Naive thymus-derived CD8-positive, alpha-beta T cell (primary cell): ENCODE measurements around the gene HOXD9. TPM values are rescaled to one million over a fixed set of nuclear protein-coding genes. Genes with fewer than 3 reads are reported as not detected.

Experiments
- ATAC-seq, 2 donors: fragments of 150-1000 bp; cut with Tn5 transposase in 1 of 2; sonication (Bioruptor Pico), chemical (Tn5 transposase) in 1 of 2; 1 replicate in 1 of 2; 2 replicates in 1 of 2; pipeline ENCODE4 v1.10.0; 2021; ENCODE audit warnings: mild to moderate bottlenecking in 2 of 2, moderate library complexity in 2 of 2
- POLR2A ChIA-PET: fragments of 350-600 bp; sonication (Branson Sonifier 250); formaldehyde crosslinking; loops from one replicate; lab custom pipeline; 2021; ENCODE audit warnings: antibody characterized with exemption; lab: Charles Lee
- DNase-seq, 10 donors: peaks; one replicate each; pipeline versions ENCODE4 v3.0.0 to v3.0.0-alpha.2; 2020 to 2022
- H3K27ac Mint-ChIP-seq, 10 donors: one replicate each; pipeline ENCODE4 v1.8.0; 2020 to 2022; ENCODE audit warnings: mild to moderate bottlenecking in 10 of 10, mixed read lengths in 10 of 10, moderate library complexity in 4 of 10, inconsistent platforms in 1 of 10
- H3K27me3 Mint-ChIP-seq, 5 donors: one replicate each; pipeline ENCODE4 v1.8.0; 2021 to 2022; ENCODE audit warnings: mixed read lengths in 5 of 5
- H3K36me3 Mint-ChIP-seq, 3 donors: one replicate each; pipeline ENCODE4 v1.8.0; 2020 to 2022; ENCODE audit warnings: mixed read lengths in 3 of 3, mild to moderate bottlenecking in 2 of 3, inconsistent platforms in 1 of 3
- H3K4me1 Mint-ChIP-seq, 4 donors: one replicate each; pipeline ENCODE4 v1.8.0; 2021 to 2022; ENCODE audit warnings: mixed read lengths in 4 of 4
- H3K4me3 Mint-ChIP-seq, 10 donors: one replicate each; pipeline ENCODE4 v1.8.0; 2020 to 2022; ENCODE audit warnings: mild to moderate bottlenecking in 10 of 10, mixed read lengths in 10 of 10, moderate library complexity in 6 of 10, inconsistent platforms in 1 of 10
- H3K9me3 Mint-ChIP-seq, 9 donors: one replicate each; pipeline ENCODE4 v1.8.0; 2020 to 2022; ENCODE audit warnings: mixed read lengths in 9 of 9, mild to moderate bottlenecking in 3 of 9, inconsistent platforms in 1 of 9, moderate library complexity in 1 of 9
- polyA plus RNA-seq, 3 donors: library from polyadenylated mRNA; unstranded; fragments of 300-500 nt; fragmentation: Illumina TruSeq; gene quantifications; one replicate each; pipeline ENCODE4 v1.2.3, GENCODE V29; 2021
- total RNA-seq, 8 experiments: library from RNA in 2 of 8; stranded (reverse) in 2 of 8; gene quantifications; one replicate each; pipeline ENCODE4 v1.2.3 and lab custom pipeline; 2021 to 2026

Gene HOXD9
- total and polyA plus RNA-seq, 5 experiments from 2014 or later = not detected

DNA sequence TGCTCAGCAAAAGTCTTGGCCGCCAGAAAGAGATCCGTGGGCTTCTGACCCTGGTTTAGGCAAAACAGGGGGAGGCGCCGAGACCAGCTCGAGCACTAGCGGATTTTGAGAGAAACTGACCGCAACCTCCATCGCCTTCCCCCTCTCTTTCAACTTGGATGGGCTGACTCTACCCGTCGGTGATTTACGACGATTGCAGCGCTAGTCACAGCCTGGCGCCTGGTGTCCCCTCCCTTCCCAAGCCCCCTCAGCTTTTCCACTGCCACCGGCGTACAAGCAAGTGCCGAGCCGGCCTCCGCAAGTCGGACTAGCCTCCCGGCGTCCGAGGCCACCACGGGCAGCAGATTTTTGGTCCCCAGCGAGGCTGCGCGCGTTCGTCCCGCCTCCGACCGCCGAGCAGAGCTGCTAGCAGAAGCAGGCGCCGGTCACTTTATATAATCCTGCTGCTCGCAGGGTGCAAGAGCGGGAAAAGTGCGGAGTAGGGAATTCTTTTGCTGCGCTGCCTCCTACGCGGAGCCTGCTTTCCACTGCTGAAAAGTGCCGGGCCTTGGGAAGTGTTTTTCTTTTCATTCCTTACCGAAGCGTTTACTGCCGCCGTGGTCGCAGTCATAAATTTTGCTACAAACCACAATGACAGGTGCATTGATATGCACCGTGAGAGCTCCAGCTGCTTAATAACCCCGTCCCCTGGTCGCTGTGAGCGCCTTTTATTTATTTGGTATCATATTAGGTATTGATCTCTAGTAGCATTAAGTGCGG is 42.3 kb downstream of the HOXD9 start:
- Mint-ChIP-seq H3K27me3 (peaks cover 59 to 98% (median 74%) of the 10 kb centered on the region in 5 donors), H3K36me3 (peaks cover 2 to 26% (median 5%) of the 10 kb centered on the region in 3 donors), H3K4me3 (peak overlapping the region in 6 of 10 donors; percentile 18 to 56 (median 28)), H3K4me1 (peaks cover 5 to 22% (median 11%) of the 10 kb centered on the region in 4 donors), H3K9me3 (peaks cover 0 to 11% (median 5%) of the 10 kb centered on the region in 9 donors), H3K27ac (peak overlapping the region in 1 of 10 donors; percentile 72)
- no peak for ATAC-seq
- DNase-seq = no peak
- POLR2A ChIA-PET = no interaction called here

DNA sequence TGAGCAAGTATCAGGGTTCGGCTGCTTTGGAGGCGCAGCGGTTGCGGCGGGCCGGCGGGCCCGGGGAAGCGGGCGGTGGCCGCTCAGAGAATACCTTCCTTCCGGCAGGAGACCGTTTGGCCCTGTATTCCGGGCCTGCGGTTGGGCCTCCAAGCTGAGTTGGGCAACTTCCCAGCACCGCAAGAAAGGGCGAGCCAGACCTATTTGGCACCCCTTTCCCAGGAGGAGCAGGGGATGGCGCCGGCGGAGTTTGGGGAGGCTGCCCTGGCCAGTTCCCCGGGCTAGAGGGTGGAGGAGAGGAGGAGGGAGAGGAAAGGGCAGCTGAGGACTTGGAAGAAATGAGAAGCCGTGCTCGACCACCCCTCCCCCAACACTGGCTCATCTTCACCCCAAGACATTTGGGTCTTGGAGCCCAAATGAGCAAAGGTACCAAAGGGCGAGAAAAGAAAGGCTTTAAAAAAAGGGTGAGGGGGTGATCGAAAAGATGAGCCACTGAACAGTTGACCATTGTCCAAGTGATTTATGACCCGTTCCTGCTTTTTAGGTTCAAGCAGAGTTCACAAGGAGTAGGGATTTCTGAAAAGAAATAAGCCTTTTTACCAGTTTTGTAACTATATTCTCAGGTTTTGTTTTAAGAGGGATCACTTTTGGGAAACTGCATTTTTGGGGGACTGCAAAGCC is 43.0 kb downstream of the HOXD9 start:
- Mint-ChIP-seq H3K9me3 (peaks cover 0 to 11% (median 5%) of the 10 kb centered on the region in 9 donors), H3K27me3 (peaks cover 61 to 100% (median 76%) of the 10 kb centered on the region in 5 donors), H3K4me3 (peak overlapping the region in 4 of 10 donors; percentile 11 to 28 (median 19)), H3K36me3 (peaks cover 2 to 26% (median 5%) of the 10 kb centered on the region in 3 donors), H3K27ac (peak overlapping the region in 1 of 10 donors; percentile 34), H3K4me1 (peaks cover 5 to 22% (median 9%) of the 10 kb centered on the region in 4 donors)
- POLR2A ChIA-PET = no interaction called here
- DNase-seq = no peak
- ATAC-seq = no peak

DNA sequence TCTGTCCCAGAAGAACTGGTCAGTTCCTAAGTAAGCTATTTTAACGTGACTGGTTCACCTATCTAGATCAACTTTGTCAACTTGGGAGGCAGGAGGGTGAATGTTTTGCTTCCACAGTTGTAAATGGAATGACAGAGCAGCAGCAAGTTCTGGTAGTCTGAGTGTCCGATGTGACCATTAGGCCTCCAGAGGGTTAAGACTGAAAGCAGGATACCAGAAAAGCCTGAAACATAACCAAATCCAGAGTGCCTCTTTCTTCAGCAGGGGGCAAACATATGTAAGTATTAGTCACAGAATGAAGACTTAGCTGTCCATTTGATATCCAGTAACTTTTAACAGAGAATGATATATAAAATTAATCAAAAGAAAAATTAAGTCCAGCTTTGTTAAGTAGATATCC is 43.8 kb downstream of the HOXD9 start:
- peaks cover 56 to 100% (median 73%) of the 10 kb centered on the region in 5 donors for H3K27me3 Mint-ChIP-seq
- H3K9me3 Mint-ChIP-seq = peaks cover 0 to 11% (median 5%) of the 10 kb centered on the region in 9 donors
- DNase-seq (no peak), ATAC-seq (no peak)
- H3K36me3 Mint-ChIP-seq = peaks cover 2 to 26% (median 3%) of the 10 kb centered on the region in 3 donors
- peaks cover 4 to 17% (median 5%) of the 10 kb centered on the region in 4 donors for H3K4me1 Mint-ChIP-seq
- POLR2A ChIA-PET = no interaction called here
- H3K4me3 Mint-ChIP-seq = no peak overlapping the region
- H3K27ac Mint-ChIP-seq = no peak overlapping the region

DNA sequence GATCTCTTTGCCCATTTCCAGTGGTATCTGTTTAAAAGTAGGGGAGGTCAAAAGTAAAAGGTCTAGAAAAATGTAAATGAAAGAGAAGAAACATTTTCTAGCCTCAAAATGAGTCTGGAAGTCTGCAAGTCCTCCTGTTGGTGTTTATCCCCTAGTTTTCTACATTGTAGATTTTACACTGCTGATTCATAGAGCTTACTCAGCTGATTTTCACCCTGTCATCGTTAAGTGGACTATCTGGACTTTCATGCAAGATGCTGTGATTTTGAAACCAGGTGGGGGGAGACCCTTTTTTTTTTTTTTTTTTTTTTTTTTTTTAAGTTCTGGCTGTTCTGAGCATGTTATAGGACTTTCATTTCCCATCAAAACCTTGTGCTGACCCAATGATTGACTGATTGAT is 44.9 kb downstream of the HOXD9 start:
- Mint-ChIP-seq H3K27ac (no peak overlapping the region), H3K4me3 (no peak overlapping the region), H3K9me3 (peaks cover 0 to 11% (median 5%) of the 10 kb centered on the region in 9 donors), H3K4me1 (peaks cover 6 to 23% (median 8%) of the 10 kb centered on the region in 4 donors), H3K27me3 (peaks cover 50 to 100% (median 70%) of the 10 kb centered on the region in 5 donors), H3K36me3 (peaks cover 2 to 22% (median 3%) of the 10 kb centered on the region in 3 donors)
- POLR2A ChIA-PET = no interaction called here
- ATAC-seq (no peak), DNase-seq (no peak)

DNA sequence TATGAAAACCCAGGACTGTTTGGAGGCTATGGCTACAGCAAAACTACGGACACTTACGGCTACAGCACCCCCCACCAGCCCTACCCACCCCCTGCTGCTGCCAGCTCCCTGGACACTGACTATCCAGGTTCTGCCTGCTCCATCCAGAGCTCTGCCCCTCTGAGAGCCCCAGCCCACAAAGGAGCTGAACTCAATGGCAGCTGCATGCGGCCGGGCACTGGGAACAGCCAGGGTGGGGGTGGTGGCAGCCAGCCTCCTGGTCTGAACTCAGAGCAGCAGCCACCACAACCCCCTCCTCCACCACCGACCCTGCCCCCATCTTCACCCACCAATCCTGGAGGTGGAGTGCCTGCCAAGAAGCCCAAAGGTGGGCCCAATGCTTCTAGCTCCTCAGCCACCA is 46.7 kb downstream of the HOXD9 start:
- DNase-seq = no peak
- peaks cover 51 to 100% (median 65%) of the 10 kb centered on the region in 5 donors for H3K27me3 Mint-ChIP-seq
- no peak for ATAC-seq

DNA sequence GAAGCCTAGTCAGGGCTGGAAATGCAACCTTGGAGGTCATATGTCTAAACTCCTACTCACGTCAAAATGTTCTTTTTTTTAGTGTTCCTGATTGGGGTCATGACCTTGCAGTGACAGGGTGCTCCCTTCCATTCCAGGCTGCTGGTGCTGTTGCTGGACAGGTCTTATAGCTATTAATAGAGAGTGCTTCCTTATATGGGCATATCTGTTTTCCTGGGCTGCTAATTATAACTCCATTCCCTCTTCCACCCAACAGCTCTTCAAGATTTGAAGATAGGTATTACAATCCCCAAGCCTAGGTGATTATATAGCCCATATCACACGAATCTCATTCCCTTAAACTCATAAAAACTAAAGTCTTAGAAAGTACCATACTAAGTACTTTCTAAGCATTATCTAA is 47.2 kb downstream of the HOXD9 start:
- no peak for DNase-seq
- Mint-ChIP-seq H3K27ac (no peak overlapping the region), H3K9me3 (peaks cover 0 to 7% (median 2%) of the 10 kb centered on the region in 9 donors), H3K36me3 (peaks cover 0 to 18% (median 2%) of the 10 kb centered on the region in 3 donors), H3K4me1 (peaks cover 3 to 13% (median 6%) of the 10 kb centered on the region in 4 donors), H3K4me3 (no peak overlapping the region), H3K27me3 (peaks cover 53 to 100% (median 66%) of the 10 kb centered on the region in 5 donors)
- POLR2A ChIA-PET = no interaction called here
- ATAC-seq = no peak

More for the DNA sequence above, 46.7 kb downstream of the HOXD9 start:
- Mint-ChIP-seq H3K4me1 (peaks cover 5 to 16% (median 7%) of the 10 kb centered on the region in 4 donors), H3K36me3 (peaks cover 1 to 22% (median 2%) of the 10 kb centered on the region in 3 donors), H3K9me3 (peaks cover 0 to 7% (median 3%) of the 10 kb centered on the region in 9 donors), H3K27ac (no peak overlapping the region), H3K4me3 (no peak overlapping the region)
- POLR2A ChIA-PET = no interaction called here

DNA sequence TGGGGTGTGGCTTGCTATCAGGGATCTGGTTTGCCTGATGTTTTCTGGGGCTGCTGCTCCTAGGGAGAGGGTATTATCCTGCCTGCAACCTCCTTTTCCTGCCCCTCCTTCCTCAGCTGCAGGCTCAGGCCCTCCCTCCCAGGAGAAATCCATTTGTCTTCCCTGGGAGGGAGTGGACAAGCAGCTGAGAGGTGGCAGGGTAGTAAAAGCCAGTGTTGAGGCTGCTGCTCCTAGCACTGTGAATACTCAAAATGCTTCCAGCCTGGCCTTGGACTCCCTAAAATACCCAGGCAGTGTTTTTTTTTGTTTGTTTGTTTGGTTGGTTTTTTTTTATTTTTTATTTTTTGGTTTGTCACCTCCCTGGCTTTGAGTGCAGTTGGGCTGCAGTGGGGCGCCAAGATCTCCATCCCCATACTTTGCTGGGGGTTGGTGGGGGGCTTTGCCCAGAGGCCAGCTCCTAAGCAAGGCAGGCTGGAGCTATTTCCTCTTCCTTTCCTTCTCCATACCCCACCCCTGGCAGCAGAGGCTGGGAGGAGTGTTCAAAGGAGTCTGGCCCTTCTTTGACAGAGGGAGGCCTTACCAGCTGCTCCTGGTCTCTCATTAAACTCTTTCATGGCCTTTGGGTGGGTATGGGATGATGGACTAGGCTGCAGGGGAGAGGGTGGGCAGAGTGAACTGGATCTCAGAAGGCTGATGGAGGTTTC is 48.2 kb downstream of the HOXD9 start:
- Mint-ChIP-seq H3K36me3 (peaks cover 0 to 18% (median 2%) of the 10 kb centered on the region in 3 donors), H3K27ac (peak overlapping the region in 1 of 10 donors; percentile 29), H3K27me3 (peaks cover 51 to 100% (median 70%) of the 10 kb centered on the region in 5 donors), H3K4me1 (peaks cover 6 to 18% (median 7%) of the 10 kb centered on the region in 4 donors), H3K9me3 (peaks cover 0 to 7% (median 4%) of the 10 kb centered on the region in 9 donors), H3K4me3 (no peak overlapping the region)
- POLR2A ChIA-PET = no interaction called here
- ATAC-seq (no peak), DNase-seq (no peak)

DNA sequence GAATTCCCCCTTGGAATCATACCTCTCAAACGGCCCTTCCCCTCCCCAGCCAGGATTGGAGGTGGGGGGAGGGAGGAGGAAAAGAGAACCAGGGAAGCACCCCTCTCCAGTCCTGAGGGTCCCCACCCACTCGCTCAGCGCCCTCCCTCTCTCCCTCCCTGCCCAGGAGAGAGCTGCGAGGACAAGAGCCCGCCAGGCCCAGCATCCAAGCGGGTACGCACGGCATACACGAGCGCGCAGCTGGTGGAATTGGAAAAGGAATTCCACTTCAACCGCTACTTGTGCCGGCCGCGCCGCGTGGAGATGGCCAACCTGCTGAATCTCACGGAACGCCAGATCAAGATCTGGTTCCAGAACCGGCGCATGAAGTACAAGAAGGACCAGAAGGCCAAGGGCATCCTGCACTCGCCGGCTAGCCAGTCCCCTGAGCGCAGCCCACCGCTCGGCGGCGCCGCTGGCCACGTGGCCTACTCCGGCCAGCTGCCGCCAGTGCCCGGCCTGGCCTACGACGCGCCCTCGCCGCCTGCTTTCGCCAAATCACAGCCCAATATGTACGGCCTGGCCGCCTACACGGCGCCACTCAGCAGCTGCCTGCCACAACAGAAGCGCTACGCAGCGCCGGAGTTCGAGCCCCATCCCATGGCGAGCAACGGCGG is 49.0 kb downstream of the HOXD9 start:
- POLR2A ChIA-PET = no interaction called here
- peaks cover 6 to 18% (median 7%) of the 10 kb centered on the region in 4 donors for H3K4me1 Mint-ChIP-seq

DNA sequence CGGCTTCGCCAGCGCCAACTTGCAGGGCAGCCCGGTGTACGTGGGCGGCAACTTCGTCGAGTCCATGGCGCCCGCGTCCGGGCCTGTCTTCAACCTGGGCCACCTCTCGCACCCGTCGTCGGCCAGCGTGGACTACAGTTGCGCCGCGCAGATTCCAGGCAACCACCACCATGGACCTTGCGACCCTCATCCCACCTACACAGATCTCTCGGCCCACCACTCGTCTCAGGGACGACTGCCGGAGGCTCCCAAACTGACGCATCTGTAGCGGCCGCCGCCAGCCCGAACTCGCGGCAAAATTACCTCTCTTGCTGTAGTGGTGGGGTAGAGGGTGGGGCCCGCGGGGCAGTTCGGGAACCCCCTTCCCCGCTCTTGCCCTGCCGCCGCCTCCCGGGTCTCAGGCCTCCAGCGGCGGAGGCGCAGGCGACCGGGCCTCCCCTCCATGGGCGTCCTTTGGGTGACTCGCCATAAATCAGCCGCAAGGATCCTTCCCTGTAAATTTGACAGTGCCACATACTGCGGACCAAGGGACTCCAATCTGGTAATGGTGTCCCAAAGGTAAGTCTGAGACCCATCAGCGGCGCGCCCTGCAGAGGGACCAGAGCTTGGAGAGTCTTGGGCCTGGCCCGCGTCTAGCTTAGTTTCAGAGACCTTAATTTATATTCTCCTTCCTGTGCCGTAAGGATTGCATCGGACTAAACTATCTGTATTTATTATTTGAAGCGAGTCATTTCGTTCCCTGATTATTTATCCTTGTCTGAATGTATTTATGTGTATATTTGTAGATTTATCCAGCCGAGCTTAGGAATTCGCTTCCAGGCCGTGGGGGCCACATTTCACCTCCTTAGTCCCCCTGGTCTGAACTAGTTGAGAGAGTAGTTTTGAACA is 49.7 kb downstream of the HOXD9 start:
- Mint-ChIP-seq H3K4me3 (peak overlapping the region in 6 of 10 donors; percentile 6 to 53 (median 20)), H3K36me3 (peaks cover 0 to 15% (median 2%) of the 10 kb centered on the region in 3 donors), H3K4me1 (peaks cover 6 to 18% (median 8%) of the 10 kb centered on the region in 4 donors), H3K27ac (peak overlapping the region in 1 of 10 donors; percentile 65), H3K27me3 (peaks cover 49 to 100% (median 70%) of the 10 kb centered on the region in 5 donors), H3K9me3 (peaks cover 0 to 7% (median 4%) of the 10 kb centered on the region in 9 donors)
- POLR2A ChIA-PET = no interaction called here
- ATAC-seq (no peak), DNase-seq (no peak)

More for the DNA sequence above, 49.0 kb downstream of the HOXD9 start:
- H3K9me3 Mint-ChIP-seq = peaks cover 0 to 7% (median 4%) of the 10 kb centered on the region in 9 donors
- peaks cover 0 to 18% (median 2%) of the 10 kb centered on the region in 3 donors for H3K36me3 Mint-ChIP-seq
- H3K4me3 Mint-ChIP-seq = peak overlapping the region in 1 of 10 donors; percentile 53
- no peak overlapping the region for H3K27ac Mint-ChIP-seq
- ATAC-seq = no peak
- peaks cover 50 to 100% (median 71%) of the 10 kb centered on the region in 5 donors for H3K27me3 Mint-ChIP-seq
- DNase-seq = no peak

DNA sequence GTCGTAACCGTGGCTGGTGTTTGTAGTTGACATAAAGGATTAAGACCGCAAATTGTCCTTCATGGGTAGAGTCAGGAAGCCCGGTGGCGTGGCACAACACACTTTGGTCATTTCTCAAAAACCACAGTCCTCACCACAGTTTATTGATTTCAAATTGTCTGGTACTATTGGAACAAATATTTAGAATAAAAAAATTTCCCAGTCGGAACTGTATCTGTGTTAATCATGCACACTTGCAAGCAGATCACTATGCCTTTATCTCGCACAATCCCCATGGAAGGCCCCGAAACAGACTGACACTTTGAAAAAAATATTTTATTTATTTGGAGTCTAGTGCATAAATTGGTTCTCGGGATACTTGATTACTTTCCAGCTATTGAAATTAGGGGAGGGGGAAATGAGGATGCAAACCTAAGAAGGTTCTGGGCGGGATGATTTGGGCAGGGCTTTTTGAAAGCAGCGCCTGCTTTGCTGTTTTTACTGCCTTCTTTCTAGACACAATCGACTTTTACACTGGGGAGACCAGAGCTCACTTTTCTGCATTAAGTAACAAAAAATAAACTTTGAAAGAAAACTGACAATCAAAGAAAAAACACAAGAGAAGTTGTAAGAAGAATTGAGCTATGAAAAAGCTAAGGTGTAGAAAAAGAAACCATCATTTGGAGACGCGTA is 50.5 kb downstream of the HOXD9 start:
- H3K27ac Mint-ChIP-seq = peak overlapping the region in 1 of 10 donors; percentile 65
- POLR2A ChIA-PET = interaction anchor here (0.6 kb wide), 1 partner anchor 24 kb away, joined by 4 read pairs; no protein-coding TSS in a partner anchor
- peaks cover 44 to 100% (median 69%) of the 10 kb centered on the region in 5 donors for H3K27me3 Mint-ChIP-seq
- peaks cover 0 to 7% (median 0%) of the 10 kb centered on the region in 9 donors for H3K9me3 Mint-ChIP-seq
- ATAC-seq (no peak), DNase-seq (no peak)
- H3K36me3 Mint-ChIP-seq = peaks cover 0 to 11% (median 2%) of the 10 kb centered on the region in 3 donors
- peak overlapping the region in 2 of 10 donors; percentile 27 to 53 for H3K4me3 Mint-ChIP-seq
- peaks cover 6 to 18% (median 10%) of the 10 kb centered on the region in 4 donors for H3K4me1 Mint-ChIP-seq
